Superior temporal gyrus (tissue), 1 donor: ENCODE measurements around the gene VPS8.

Experiments used
- DNase-seq: peaks from one replicate; pipeline ENCODE4 v3.0.0-alpha.2; 2016; ENCODE audit errors: extremely low spot score

VPS8 gene

DNA sequence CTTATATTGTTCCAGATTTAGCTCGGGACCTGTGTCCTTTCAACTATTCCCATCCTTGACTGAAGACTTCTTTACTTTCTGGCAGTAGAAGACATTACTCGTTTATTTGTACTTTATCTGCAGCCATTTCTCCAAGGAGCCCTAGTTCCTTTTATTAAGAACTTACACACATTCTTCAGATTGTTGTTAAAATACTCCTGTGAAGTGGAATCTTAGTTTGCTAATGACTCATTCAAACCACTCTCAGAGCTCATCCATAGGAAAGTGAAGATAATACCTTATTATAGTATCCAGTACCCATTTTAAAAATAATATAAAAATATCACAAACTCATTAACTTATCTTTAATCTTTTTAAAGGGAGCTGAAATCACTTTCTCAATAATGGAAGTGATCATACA lies 277.4 kb downstream of the VPS8 start:
- DNase-seq: no peak

DNA sequence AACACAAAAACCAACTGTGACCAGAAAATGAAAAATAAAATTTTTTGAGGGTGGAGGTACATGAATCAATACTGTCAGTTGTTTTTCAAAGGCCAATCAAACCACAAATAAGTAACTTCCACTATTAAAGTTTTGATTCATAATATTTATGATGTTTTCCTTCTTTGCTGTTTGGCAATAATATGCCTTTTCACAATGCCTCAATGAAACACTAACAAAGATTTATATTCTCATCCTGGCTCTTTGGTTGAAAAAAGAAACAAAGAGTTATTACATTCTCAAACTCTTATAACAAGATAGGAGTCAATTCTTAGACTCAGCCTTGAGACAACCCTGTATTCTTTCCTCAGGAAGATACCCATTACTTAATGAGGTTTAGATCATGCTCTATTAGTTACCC lies 277.8 kb downstream of the VPS8 start:
- DNase-seq: no peak

DNA sequence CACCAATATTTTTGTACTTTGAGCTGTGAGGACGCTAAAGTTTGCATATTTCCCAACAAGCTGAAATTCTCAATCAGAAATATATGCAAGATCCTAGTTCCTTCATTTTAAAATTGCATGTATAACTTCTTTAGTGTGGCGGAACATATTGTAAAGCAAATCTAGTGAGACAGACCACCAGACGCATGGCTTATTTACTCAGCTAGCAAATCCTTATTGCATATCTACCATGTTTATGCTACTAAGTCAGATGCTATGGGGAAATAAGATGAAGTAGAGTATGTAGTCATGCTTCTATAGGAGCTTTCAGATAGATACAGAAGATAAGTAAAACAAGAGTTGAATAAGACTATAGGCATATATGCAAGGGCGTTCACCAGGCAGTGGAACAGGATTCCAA lies 278.8 kb downstream of the VPS8 start:
- DNase-seq: no peak

DNA sequence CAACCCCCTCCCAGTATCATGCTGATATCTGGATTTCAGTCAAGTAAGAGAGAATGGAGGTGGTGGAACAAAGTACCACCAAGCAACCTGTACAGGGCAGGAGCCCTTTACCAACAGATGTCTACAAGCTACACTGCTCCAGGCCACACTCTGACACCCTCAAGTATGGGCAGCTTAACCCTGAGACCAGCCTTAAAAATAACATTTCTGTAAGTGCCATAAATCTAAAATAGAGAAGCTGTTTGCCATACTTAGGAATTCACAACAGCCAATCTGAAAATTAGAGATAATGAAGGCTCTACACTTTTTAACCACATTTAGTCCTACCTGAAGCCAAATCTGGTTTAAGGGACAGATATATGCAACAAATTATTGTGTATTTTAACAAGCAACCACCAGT lies 281.1 kb downstream of the VPS8 start:
- DNase-seq: no peak

DNA sequence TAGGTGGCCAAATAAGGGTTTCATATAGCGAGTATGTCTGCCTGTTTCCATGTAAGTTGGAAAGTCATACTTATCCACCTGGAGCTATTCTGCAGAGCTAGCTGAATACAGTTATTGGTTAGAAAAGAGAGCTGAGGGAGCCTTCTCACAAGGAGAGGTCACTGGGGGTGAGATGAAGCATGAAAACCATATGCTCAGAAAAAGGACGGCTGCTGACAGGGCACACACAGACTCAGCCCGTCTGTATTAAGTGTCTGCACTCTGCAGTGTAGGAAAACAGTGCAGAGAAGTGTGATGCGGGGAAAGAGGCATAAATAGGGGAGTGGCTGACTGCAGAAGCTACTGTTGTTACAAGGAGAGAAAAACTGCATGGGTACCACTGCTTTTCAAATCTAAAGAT lies 282.7 kb downstream of the VPS8 start:
- DNase-seq: no peak
